SK-MEL-5 (cell line): ENCODE measurements around the gene TNIP2. TPM values are rescaled to one million over a fixed set of nuclear protein-coding genes. Genes with fewer than 3 reads are reported as not detected.
"Not testable (repeated sequence)": the region's sequence is repeated elsewhere in the genome, so short reads cannot be mapped to it uniquely, and the experiment has no call there.

Experiments used
- DNase-seq: peaks from one replicate; pipeline ENCODE4 v3.0.0-alpha.2; 2016; ENCODE audit warnings: low read depth, low spot score
- in situ Hi-C: cut with HindIII; loops from 2 replicates; pipeline ENCODE4 v1.10.0; 2016; ENCODE audit warnings: low sequenced_read_pairs, high pct_unique_total_duplicates, low pct_unique_long_range_greater_than_20kb
- total RNA-seq: library from RNA; depleted of rRNA; stranded (reverse); fragments of >200 nt; shearing (Covaris generic); gene quantifications from 2 replicates; pipeline ENCODE4 v1.2.3, GENCODE V29; 2014

Gene TNIP2
- total RNA-seq, 1 experiment from 2014 or later, result 43.2 TPM

DNA sequence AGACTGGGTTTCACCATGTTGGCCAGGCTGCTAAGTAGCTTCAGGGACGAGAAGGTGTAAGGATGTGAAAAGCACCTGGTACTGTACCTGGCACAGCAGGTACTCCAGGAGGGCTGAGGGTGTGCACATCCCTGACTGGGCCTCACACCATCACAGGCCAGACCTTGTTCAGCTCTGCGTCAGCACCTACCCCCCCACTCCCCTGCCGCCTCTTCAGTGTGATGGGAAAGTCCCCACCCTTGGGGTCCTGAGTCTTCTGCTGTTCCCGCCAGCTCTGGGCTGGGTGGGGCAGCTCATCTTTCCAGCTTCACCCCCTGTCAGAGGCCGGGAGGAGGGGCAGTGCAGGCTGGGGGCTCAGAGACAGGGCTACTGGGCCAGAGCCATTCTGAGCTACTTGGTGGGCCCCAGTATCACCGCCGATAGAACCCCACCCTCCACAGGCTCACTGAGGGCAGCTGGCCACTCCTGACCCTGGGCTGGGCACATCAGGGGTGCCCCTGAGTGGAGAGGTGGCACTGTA lies 30.1 kb upstream of the TNIP2 start:
- DNase-seq, result no peak
- in situ Hi-C loops, result no loop called here

DNA sequence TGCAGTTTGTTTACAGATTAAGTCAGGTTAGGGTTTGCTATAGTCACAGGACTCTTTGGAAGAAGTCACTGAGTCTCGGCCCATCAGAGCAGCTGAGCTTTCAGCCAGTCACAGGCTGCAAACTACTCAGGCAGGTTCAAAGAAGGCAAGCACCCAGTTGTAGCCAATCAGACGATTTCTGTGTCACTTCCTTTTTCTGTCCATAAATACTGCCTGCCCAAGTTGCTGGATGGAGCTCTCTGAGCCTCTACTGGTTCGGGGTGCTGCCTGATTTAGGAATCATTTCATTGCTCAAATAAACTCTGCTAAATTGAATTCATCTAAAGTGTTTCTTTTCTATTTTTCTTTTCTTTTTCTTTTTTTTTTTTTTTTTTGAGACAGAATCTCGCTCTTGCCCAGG lies 29.5 kb upstream of the TNIP2 start:
- DNase-seq, result no peak
- in situ Hi-C loops, result no loop called here

DNA sequence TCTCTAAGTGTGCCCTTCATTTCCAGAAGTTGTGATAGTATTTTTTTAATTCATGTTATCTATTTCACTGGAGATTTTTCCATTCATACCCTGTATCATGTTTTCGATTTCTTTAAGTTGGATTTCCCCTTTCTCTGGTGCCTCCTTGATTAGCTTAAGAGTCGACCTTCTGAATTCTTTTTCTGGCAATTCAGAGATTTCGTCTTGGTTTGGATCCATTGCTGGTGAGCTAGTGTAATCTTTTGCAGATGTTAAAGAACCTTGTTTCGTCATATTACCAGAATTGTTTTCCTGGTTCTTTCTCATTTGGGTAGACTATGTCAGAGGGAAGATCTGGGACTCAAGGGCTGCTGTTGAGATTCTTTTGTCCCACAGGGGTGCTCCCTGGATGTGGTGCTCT lies 27.7 kb upstream of the TNIP2 start:
- DNase-seq, result no peak
- in situ Hi-C loops, result no loop called here

DNA sequence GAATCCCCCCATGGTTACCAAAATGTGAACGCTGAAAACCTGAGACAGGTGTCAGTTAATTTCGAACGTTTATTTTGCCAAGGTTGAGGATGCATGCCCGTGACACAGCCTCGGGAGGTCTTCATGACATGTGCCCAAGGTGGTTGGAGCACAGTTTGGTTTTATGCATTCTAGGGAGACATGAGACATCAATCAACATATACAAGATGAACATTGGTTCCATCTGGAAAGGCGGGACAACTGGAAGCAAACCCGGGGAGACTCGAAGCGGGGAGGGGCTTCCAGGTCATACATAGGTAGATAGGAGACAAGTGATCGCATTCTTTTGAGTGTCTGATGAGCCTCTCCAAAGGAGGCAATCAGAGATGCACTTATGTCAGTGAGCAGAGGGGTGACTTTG lies 25.8 kb upstream of the TNIP2 start:
- in situ Hi-C loops, result no loop called here
- no peak for DNase-seq

DNA sequence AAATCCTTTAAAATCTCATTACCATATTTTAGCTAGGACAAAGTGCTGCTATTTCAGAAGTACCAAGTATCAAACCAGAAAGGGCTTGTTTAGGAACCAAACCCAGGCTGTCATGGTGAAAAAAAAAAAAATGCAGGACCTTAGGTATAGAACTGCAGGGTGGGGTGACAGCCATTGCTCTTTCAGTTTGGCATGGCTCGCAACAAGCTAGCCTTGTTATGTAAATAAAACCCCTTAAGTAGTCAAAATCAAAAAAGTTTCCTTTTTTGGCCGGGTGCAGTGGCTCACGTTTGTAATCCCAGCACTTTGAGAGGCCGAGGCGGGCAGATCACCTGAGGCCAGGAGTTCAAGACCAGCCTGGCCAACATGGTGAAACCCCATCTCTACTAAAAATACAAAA lies 24.5 kb upstream of the TNIP2 start:
- in situ Hi-C loops, result not testable (repeated sequence)

DNA sequence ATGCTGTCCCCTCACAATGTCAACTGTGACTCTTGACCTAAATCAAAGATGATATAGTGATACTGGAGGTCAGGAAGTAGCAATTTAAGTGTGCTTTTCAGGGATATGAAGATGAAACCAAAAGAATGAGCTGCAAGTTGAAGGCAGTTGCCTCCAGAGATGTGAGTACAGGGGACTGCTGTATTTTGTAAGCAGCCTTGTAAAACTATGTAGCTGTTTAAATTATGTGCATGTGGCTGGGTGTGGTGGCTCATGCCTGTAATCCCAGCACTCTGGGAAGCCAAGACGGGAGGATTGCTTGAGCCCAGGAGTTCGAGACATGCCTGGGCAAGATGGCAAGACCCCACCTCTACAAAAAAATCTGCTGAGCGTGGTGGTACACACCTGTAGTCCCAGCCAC lies 15.1 kb upstream of the TNIP2 start:
- in situ Hi-C loops, result no loop called here
- no peak for DNase-seq

More for the DNA sequence above, 24.5 kb upstream of the TNIP2 start:
- not testable (repeated sequence) for DNase-seq

DNA sequence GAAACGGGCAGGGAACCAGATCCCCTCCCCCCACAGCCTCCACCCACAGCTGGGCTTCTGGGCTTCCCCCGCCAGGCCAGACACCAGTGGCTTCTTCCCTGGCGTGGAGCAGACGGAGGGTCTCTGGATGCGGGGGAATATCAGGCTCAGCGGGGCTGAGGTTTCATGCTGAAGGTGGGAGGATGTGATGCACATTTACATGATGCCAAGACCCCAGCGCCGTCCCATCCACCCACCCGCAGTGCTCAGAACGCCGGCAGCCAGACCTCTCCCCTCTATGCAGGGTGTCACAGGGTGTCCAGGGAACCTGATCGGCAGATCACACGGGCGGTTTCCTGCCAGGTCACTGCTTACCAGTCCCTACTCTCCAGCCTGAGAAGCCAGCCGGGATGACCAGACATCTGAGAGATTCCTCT lies 12.8 kb upstream of the TNIP2 start:
- DNase-seq, result no peak
- in situ Hi-C loops, result no loop called here

DNA sequence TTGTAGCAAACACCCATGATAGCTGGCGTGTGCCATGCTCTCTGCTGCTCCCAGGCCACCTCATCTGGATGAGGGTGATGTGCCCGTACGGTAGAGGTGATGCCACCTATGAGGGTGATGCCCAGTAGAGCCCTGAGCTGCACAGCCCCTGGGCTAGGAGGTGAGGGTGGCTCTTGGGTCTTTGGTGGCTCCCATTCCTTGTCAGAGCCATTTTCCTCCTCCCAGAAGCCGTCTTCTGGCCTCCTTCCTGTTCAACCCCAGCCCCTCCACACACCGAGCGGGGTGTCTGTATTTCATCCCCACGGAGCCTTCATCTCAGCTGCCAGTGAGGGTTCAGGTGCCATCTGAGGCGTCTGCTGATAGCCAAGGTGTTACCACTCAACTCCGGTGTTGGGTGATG lies 12.0 kb upstream of the TNIP2 start:
- DNase-seq, result no peak
- in situ Hi-C loops, result no loop called here

DNA sequence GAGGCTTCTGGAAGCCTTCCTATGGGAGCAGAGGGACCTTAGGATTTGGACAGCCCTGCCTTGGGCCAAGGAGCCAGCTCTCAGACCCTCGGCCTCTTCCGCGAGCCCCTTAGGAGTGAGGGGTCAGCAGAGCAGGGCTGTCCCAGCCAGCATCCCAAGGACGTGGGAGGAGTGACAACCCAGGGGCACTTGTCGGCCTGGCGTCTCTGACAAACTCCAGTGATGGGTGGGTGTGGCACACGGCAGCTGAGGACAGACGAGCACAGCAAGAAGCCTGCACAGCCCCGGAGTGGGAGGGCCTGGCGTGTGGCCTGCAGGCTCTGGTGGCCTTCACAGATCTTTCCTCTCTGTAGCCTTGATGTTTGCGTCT lies 11.6 kb upstream of the TNIP2 start:
- in situ Hi-C loops, result no loop called here
- no peak for DNase-seq

DNA sequence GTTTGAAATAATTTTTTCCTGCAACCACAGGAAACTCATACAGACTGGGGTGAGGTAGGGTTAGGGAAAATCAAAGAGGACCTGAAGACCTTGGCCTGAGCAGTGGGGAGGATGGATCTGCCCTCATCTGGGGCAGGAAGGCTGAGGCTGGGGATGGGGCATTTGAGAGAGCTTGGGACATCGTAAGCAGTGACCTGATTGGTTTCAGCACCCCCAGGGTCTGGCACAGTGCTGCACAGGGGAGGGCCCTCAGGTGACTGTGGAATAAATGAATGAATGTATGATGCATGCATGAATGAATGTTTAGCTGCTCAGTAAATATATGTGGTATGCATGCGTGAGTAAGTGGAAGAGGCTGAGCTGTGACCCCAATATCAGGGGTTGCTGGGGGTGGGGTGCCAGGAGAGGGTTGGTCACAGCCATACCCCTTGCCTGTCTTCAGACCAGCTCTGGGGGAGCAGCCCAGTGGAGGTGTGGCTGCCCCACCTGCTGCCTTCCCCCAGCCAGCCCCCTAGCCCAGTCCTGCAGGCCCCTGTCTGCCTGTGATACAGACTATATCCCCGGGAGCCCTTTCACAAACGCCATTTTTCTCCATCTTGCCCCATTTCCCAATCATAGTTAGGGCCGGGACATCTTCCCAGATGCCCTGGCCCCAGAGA lies 11.0 kb upstream of the TNIP2 start:
- in situ Hi-C loops, result no loop called here

DNA sequence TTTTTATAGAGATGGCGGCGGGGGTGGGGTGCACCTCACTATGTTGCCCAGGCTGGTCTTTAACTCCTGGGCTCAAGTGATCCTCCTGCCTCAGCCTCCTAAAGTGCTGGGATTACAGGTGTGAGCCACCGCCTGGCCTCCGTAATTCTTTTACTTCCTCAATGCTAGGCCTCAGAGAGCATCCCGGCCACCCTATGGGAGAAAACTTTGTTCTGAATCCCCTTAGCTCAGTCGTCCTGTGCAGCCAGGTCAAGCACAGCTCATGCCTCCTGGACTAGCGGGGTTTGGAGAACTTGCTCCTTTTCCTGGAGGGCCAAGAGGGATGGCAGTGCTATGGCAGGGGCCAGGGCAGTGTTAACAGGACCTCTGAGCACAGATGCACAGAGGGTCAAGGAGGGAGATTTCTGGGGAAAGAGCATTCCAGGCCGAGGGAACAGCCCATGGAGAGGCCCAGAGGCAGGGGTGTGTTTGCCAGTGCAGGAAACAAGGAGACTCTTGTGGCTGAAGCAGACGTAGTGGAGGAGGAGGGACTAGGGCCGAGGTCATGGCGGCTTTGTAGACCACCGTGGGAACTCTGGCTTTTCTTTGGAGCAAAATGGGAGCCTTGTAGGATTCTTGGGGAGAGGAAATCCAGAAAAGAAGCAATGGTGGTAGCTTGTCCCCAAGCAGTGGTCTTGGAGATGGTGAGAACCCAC lies 9.8 kb upstream of the TNIP2 start:
- in situ Hi-C loops, result no loop called here
- DNase-seq, result no peak

More for the DNA sequence above, 11.0 kb upstream of the TNIP2 start:
- no peak for DNase-seq

DNA sequence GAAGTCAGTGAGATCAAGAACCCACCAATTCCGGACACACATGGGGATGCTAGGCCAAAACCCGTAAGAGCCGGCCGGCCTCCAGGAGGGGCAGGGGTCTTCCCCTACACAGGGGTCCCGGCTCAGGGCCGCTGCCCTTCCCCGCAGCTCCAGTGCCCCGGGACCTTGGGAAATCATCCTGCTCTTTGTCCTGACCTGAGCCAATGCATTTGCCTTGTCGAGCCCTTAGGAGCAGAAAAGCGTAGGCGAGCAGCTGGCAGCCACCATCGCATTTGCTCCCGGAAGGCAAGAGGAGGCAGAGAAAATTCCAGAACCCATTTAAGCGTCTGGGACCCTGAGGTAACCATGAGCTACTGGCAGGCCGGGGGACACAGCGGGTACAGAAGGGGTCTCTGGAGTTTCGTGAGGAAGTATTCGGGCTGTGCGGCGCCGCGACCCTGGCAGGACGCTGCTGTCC lies 7.4 kb upstream of the TNIP2 start:
- in situ Hi-C loops, result no loop called here
- DNase-seq, result no peak

DNA sequence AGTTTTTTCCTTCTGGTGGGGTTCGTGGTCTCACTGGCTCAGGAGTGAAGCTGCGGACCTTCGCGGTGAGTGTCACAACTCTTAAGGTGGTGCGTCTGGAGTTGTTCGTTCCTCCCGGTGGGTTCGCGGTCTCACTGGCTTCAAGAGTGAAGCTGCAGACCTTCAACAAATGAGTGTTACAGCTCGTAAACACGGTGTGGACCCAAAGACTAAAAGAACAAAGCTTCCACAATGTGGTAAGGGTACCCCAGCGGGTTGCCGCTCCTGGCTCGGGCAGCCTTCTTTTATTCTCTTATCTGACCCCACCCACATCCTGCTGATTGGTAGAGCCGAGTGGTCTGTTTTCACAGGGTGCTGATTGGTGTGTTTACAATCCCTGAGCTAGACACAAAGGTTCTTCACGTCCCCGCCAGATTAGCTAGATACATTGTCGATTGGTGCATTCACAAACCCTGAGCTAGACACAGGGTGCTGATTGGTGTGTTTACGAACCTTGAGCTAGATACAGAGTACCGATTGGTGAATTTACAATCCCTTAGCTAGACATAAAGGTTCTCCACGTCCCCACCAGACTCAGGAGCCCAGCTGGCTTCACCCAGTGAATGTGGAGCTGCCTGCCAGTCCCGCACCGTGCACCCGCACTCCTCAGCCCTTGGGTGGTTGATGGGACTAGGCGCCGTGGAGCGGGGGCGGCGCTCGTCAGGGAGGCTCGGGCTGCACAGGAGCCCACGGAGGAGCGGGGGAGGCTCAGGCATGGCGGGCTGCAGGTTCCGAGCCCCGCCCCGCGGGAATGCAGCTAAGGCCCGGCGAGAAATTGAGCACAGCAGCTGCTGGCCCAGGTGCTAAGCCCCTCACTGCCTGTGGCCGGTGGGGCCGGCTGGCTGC lies 6.6 kb upstream of the TNIP2 start:
- DNase-seq, in situ Hi-C loops: not testable (repeated sequence)

DNA sequence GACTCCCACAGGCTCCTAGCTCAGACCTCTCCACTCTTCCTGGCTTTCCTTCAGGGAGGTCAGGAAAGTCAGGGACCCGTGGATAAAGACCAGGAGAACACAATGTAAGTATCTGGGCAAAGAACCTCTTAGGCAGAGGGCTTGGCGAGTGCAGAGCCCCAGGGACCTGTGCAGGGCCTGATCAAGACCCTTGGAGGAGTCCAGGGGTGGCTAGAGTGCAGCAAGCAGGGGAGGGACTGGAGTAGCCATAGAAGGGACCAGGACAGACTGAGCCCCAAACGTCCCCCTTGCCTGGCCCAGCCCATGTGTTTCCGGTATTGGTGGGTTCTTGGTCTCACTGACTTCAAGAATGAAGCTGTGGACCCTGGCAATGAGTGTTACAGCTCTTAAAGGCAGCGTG lies 5.9 kb upstream of the TNIP2 start:
- in situ Hi-C loops, result no loop called here
- no peak for DNase-seq

DNA sequence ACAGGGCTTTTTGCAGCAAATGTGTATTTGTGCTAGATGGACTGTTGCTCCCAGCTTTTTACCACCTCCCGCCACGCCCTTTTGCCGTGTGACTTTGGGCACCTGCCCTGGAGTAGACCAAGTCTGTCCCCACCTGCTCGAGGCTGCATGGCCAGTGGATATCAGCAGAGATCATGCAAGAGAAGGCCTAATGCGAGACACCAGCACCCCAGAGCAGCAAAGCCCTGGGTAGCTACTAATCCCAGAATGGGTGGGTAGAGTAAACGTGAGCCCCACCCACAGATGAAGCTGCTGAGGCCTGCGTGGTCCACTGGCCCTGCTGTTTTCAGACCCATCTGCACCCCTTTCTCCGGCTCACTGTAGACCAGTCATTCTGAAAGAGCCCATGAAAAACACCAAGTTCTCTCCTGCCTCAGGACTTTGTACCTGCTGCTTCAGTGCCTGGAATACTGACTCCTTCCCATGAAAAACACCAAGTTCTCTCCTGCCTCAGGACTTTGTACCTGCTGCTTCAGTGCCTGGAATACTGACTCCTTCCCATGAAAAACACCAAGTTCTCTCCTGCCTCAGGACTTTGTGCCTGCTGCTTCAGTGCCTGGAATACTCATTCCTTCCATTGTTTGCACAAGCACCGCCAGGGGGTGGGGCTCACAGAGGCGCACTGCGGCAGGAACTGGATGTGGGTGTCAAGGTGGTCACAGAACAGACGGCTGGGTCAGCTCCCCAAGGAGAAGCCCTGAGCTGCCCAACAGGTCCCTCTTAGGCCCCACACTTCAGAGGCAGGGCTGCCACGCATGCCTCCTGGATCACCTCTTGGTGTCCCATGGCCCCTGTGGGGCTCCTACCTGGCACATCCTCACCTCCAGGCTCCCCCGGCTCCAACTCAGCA lies 5.1 kb upstream of the TNIP2 start:
- in situ Hi-C loops, result no loop called here
- no peak for DNase-seq

DNA sequence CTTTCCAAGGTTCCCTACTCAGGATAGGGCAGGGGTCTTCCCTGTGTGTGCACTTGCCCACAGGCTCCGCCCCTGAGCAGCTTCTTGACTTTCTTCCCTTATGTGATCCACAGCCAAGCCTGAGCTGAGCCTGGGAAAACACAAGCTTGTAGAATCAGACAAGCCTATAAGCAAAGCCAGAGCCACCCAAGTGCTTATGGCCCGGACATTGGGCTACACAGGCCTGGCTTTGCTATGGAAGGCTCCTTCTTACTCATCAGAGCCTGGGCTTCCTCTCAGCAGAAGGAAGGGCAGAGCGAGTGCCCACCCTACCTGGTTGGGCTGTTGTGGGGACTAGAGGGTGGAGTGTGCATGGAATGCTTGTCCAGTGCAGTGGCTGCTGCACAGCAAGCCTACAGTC lies 1.3 kb upstream of the TNIP2 start:
- in situ Hi-C loops, result no loop called here
- DNase-seq, result no peak

DNA sequence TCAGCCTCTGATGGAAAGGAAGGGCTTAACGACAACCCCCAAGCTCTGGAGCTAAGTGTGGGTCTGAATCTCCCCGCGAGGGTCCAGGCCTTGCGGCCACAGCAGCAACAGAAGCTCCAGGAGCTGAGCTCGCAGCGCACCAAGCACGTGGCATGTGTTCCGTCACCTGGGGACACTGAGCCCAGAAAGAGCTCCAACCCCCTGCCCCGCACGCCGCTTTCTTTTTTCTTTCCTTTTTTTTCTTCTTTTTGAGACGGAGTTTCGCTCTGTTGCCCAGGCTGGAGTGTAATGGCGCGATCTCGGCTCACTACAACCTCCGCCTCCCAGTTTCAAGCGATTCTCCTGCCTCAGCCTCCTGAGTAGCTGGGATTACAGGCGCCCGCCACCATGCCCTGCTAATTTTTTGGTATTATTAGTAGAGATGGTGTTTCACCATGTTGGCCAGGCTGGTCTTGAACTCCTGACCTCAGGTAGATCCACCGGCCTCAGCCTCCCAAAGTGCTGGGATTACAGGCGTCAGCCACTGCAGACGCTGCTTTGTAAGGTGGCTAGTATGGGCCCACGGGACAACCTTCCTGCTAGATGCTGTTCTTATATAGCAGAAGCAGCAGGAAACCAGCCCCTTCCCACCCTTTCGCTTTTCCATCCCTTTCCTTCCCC lies 685 bp upstream of the TNIP2 start:
- no peak for DNase-seq
- in situ Hi-C loops, result no loop called here
